Measurements from ENCODE around the gene NTN3.

Gene NTN3

GRCh38 chr16:2505695-2506094 lies 34.6 kb downstream of the NTN3 start:
- peak overlapping the region; percentile 37; the same call in 1 of the 2 replicates for H3K4me2 ChIP-seq (ENCODE audit: low read length)
- 0 out of 2 replicates have a peak overlapping the region, but pooled peaks have one; percentile 92 for H3K27ac ChIP-seq (ENCODE audit: low read depth, low read length)
- H3K27me3 ChIP-seq (ENCODE audit: control insufficient read depth, low read length) = no peaks in the 10 kb centered on the region
- no peaks in the 10 kb centered on the region for H3K9me2 ChIP-seq (replicated peaks; ENCODE audit: control insufficient read depth, low read length)
- no peak overlapping the region for H3K4me3 ChIP-seq (ENCODE audit: low read length)
- 0 out of 2 replicates have a peak, but pooled peaks cover 3% of the 10 kb centered on the region for H4K20me1 ChIP-seq (ENCODE audit: control insufficient read depth, insufficient read depth, low read depth, low read length)
- peaks cover 14% of the 10 kb centered on the region for H3K79me2 ChIP-seq (ENCODE audit: control insufficient read depth, low read length)
- peaks cover 91% of the 10 kb centered on the region for H3K4me1 ChIP-seq (ENCODE audit: control insufficient read depth, low read length)
- TF ChIP-seq EZH2phosphoT487 (IDR thresholded peaks at IDR 0.05; ENCODE audit: borderline replicate concordance, low read length) (no peak), CTCF (IDR thresholded peaks at IDR 0.05; ENCODE audit: low read depth, low read length, poor library complexity, severe bottlenecking) (no peak)
- peaks cover 17% of the 10 kb centered on the region for H3F3A ChIP-seq (ENCODE audit: control insufficient read depth, insufficient read depth)
- no peaks in the 10 kb centered on the region for H3K9me3 ChIP-seq (ENCODE audit: control insufficient read depth, insufficient read depth, low read length)
- peaks cover 13% of the 10 kb centered on the region for H3K36me3 ChIP-seq (ENCODE audit: control insufficient read depth, low read length)

GRCh38 chr16:2507052-2507659 lies 36.1 kb downstream of the NTN3 start:
- H3K9me3 ChIP-seq (ENCODE audit: control insufficient read depth, insufficient read depth, low read length) = no peaks in the 10 kb centered on the region
- H3F3A ChIP-seq (ENCODE audit: control insufficient read depth, insufficient read depth) = peaks cover 17% of the 10 kb centered on the region
- H3K36me3 ChIP-seq (ENCODE audit: control insufficient read depth, low read length) = peaks cover 5% of the 10 kb centered on the region
- peaks cover 8% of the 10 kb centered on the region for H3K79me2 ChIP-seq (ENCODE audit: control insufficient read depth, low read length)
- no peaks in the 10 kb centered on the region for H3K9me2 ChIP-seq (replicated peaks; ENCODE audit: control insufficient read depth, low read length)
- H3K4me3 ChIP-seq (ENCODE audit: low read length) = peak overlapping the region; percentile 33
- H3K27ac ChIP-seq (ENCODE audit: low read depth, low read length) = peak overlapping the region; percentile 67
- no peaks in the 10 kb centered on the region for H3K27me3 ChIP-seq (ENCODE audit: control insufficient read depth, low read length)
- TF ChIP-seq CTCF (IDR thresholded peaks at IDR 0.05; ENCODE audit: low read depth, low read length, poor library complexity, severe bottlenecking) (peak; percentile 31), EZH2phosphoT487 (IDR thresholded peaks at IDR 0.05; ENCODE audit: borderline replicate concordance, low read length) (no peak)
- peaks cover 82% of the 10 kb centered on the region for H3K4me1 ChIP-seq (ENCODE audit: control insufficient read depth, low read length)
- peak overlapping the region; percentile 55 for H3K4me2 ChIP-seq (ENCODE audit: low read length)
- H4K20me1 ChIP-seq (ENCODE audit: control insufficient read depth, insufficient read depth, low read depth, low read length) = no peaks in the 10 kb centered on the region

- TF ChIP-seq EZH2phosphoT487 (IDR thresholded peaks at IDR 0.05; ENCODE audit: borderline replicate concordance, low read length) (no peak), CTCF (IDR thresholded peaks at IDR 0.05; ENCODE audit: low read depth, low read length, poor library complexity, severe bottlenecking) (no peak)
- peak overlapping the region; percentile 67 for H3K27ac ChIP-seq (ENCODE audit: low read depth, low read length)
- no peaks in the 10 kb centered on the region for H4K20me1 ChIP-seq (ENCODE audit: control insufficient read depth, insufficient read depth, low read depth, low read length)
- no peaks in the 10 kb centered on the region for H3K27me3 ChIP-seq (ENCODE audit: control insufficient read depth, low read length)
- no peaks in the 10 kb centered on the region for H3K9me3 ChIP-seq (ENCODE audit: control insufficient read depth, insufficient read depth, low read length)
- peaks cover 3% of the 10 kb centered on the region; the same call in 1 of the 2 replicates for H3K79me2 ChIP-seq (ENCODE audit: control insufficient read depth, low read length)
- H3F3A ChIP-seq (ENCODE audit: control insufficient read depth, insufficient read depth) = peaks cover 17% of the 10 kb centered on the region
- no peaks in the 10 kb centered on the region; the same call in 1 of the 2 replicates for H3K36me3 ChIP-seq (ENCODE audit: control insufficient read depth, low read length)
- no peaks in the 10 kb centered on the region for H3K9me2 ChIP-seq (replicated peaks; ENCODE audit: control insufficient read depth, low read length)
- H3K4me3 ChIP-seq (ENCODE audit: low read length) = no peak overlapping the region
- peaks cover 82% of the 10 kb centered on the region for H3K4me1 ChIP-seq (ENCODE audit: control insufficient read depth, low read length)
- peak overlapping the region; percentile 55 for H3K4me2 ChIP-seq (ENCODE audit: low read length)
Measured at GRCh38 chr16:2507665-2508064, 36.6 kb downstream of the NTN3 start.
